DMS153 treated with DMSO at 0.1 percent for 48 hours (cell line): ENCODE data around the gene CFAP70.
"Not testable (repeated sequence)": the region's sequence is repeated elsewhere in the genome, so short reads cannot be mapped to it uniquely, and the experiment has no call there.

Experiments
- DNase-seq: peaks from one replicate; lab custom pipeline; 2025; ENCODE audit not compliant: unreplicated experiment; lab: John Stamatoyannopoulos, UW

The CFAP70 gene

GRCh38 chr10:73358331-73359279 lies at the start of gene CFAP70:
CFAP70 (minus strand) TSS chr10:73358864; CDS start chr10:73354796, 4,068 bp downstream.
- DNase-seq, result peak; percentile 95

GRCh38 chr10:73408061-73408460 lies 49.4 kb upstream of the CFAP70 start:
- no peak for DNase-seq

GRCh38 chr10:73407495-73407894 lies 48.8 kb upstream of the CFAP70 start:
- DNase-seq, result no peak

GRCh38 chr10:73406846-73407245 lies 48.2 kb upstream of the CFAP70 start:
- no peak for DNase-seq

GRCh38 chr10:73405556-73405955 lies 46.9 kb upstream of the CFAP70 start:
- DNase-seq, result no peak

- DNase-seq, result no peak
Observed at GRCh38 chr10:73404690-73405089, 46.0 kb upstream of the CFAP70 start.

- DNase-seq, result no peak
Observed at GRCh38 chr10:73401636-73402035, 43.0 kb upstream of the CFAP70 start.

- no peak for DNase-seq
Observed at GRCh38 chr10:73399063-73399462, 40.4 kb upstream of the CFAP70 start.

GRCh38 chr10:73398024-73398423 lies 39.4 kb upstream of the CFAP70 start:
- DNase-seq, result no peak

GRCh38 chr10:73394325-73394724 lies 35.7 kb upstream of the CFAP70 start:
- not testable (repeated sequence) for DNase-seq

- DNase-seq, result no peak
Observed at GRCh38 chr10:73388228-73388627, 29.6 kb upstream of the CFAP70 start.

GRCh38 chr10:73386583-73386982 lies 27.9 kb upstream of the CFAP70 start:
- DNase-seq, result no peak

- DNase-seq, result no peak
Observed at GRCh38 chr10:73379064-73379748, 20.5 kb upstream of the CFAP70 start.

GRCh38 chr10:73376679-73377078 lies 18.0 kb upstream of the CFAP70 start:
- no peak for DNase-seq

- DNase-seq, result no peak
Observed at GRCh38 chr10:73368238-73368637, 9.6 kb upstream of the CFAP70 start.

GRCh38 chr10:73366381-73367298 lies 8.0 kb upstream of the CFAP70 start:
- no peak for DNase-seq

GRCh38 chr10:73364964-73365363 lies 6.3 kb upstream of the CFAP70 start:
- DNase-seq, result no peak

GRCh38 chr10:73359492-73359891 lies 828 bp upstream of the CFAP70 start:
- no peak for DNase-seq

GRCh38 chr10:73357821-73358220 lies 843 bp downstream of the CFAP70 start:
- DNase-seq, result no peak

- DNase-seq, result no peak
Observed at GRCh38 chr10:73357166-73357565, 1.5 kb downstream of the CFAP70 start.

- no peak for DNase-seq
Observed at GRCh38 chr10:73344269-73344668, 14.4 kb downstream of the CFAP70 start.
